Activated CD4-positive, alpha-beta memory T cell treated with anti-CD3 and anti-CD28 coated beads for 36 hours (primary cell): Measurements from ENCODE around the gene ZP2. TPM values are rescaled to one million over a fixed set of nuclear protein-coding genes. Genes with fewer than 3 reads are reported as not detected.
A peak's percentile ranks its signal among the peaks of the same experiment; 100 is the strongest.
"Not testable (repeated sequence)": the region's sequence is repeated elsewhere in the genome, so short reads cannot be mapped to it uniquely, and the experiment has no call there.

Experiments used
- CTCF ChIA-PET: fragments of 350-600 bp; sonication (Branson Sonifier 250); formaldehyde crosslinking; loops from one replicate; lab custom pipeline; 2021; ENCODE audit warnings: antibody characterized with exemption, inconsistent platforms; lab: Charles Lee
- POLR2A ChIA-PET: fragments of 350-600 bp; sonication (Branson Sonifier 250); formaldehyde crosslinking; loops from one replicate; lab custom pipeline; 2021; ENCODE audit warnings: antibody characterized with exemption; lab: Charles Lee
- DNase-seq: peaks from one replicate; pipeline ENCODE4 v3.0.0-alpha.2; 2020
- H3K27ac Mint-ChIP-seq: one replicate; pipeline ENCODE4 v1.8.0; 2021; ENCODE audit warnings: mixed read lengths
- H3K27me3 Mint-ChIP-seq: one replicate; pipeline ENCODE4 v1.8.0; 2021; ENCODE audit warnings: mixed read lengths
- H3K36me3 Mint-ChIP-seq: one replicate; pipeline ENCODE4 v1.8.0; 2021; ENCODE audit warnings: mixed read lengths
- H3K4me1 Mint-ChIP-seq: one replicate; pipeline ENCODE4 v1.8.0; 2021; ENCODE audit warnings: low read depth, mixed read lengths
- H3K4me3 Mint-ChIP-seq: one replicate; pipeline ENCODE4 v1.8.0; 2021; ENCODE audit warnings: mild to moderate bottlenecking, mixed read lengths
- H3K9me3 Mint-ChIP-seq: one replicate; pipeline ENCODE4 v1.8.0; 2021; ENCODE audit warnings: mixed read lengths
- intact Hi-C: fragments of 100-400 bp; cut with micrococcal nuclease; formaldehyde crosslinking; loops from one replicate; pipeline ENCODE4 v1.15.1; 2023
- total RNA-seq, 2 experiments: library from RNA; stranded (reverse); gene quantifications; one replicate each; pipeline ENCODE4 v1.2.3, GENCODE V29; 2021

The ZP2 gene
- total RNA-seq, 2 experiments from 2014 or later: not detected

- ChIA-PET POLR2A (no interaction called here), CTCF (interaction anchor here (0.7 to 4.2 kb wide), 6 partner anchors 8 to 1164 kb away, joined by 3 to 28 read pairs (median 3); no protein-coding TSS in a partner anchor)
- H3K36me3 Mint-ChIP-seq: no peaks in the 10 kb centered on the region
- peaks cover 22% of the 10 kb centered on the region for H3K4me1 Mint-ChIP-seq
- H3K4me3 Mint-ChIP-seq: no peak overlapping the region
- no peaks in the 10 kb centered on the region for H3K27me3 Mint-ChIP-seq
- intact Hi-C loops: loop anchor here (10.0 kb wide), 1 partner anchor 1168 kb away; no protein-coding TSS in a partner anchor
- DNase-seq: peak; percentile 12
- no peak overlapping the region for H3K27ac Mint-ChIP-seq
- no peaks in the 10 kb centered on the region for H3K9me3 Mint-ChIP-seq
Measured at GRCh38 chr16:21156767-21157467, 54.5 kb downstream of the ZP2 start.

- CTCF ChIA-PET: interaction anchor here (4.2 kb wide), 1 partner anchor 146 kb away, joined by 28 read pairs; no protein-coding TSS in a partner anchor
- H3K4me3 Mint-ChIP-seq, DNase-seq, H3K27me3 Mint-ChIP-seq, POLR2A ChIA-PET, H3K36me3 Mint-ChIP-seq, H3K27ac Mint-ChIP-seq, H3K9me3 Mint-ChIP-seq: not testable (repeated sequence)
- H3K4me1 Mint-ChIP-seq: peaks cover 22% of the 10 kb centered on the region
- intact Hi-C loops: loop anchor here (10.0 kb wide), 1 partner anchor 1169 kb away; no protein-coding TSS in a partner anchor
Measured at GRCh38 chr16:21156011-21156410, 55.4 kb downstream of the ZP2 start.

GRCh38 chr16:21153124-21153729, 58.1 kb downstream of the ZP2 start:
- H3K9me3 Mint-ChIP-seq, POLR2A ChIA-PET, H3K27ac Mint-ChIP-seq, H3K36me3 Mint-ChIP-seq, H3K4me3 Mint-ChIP-seq, H3K4me1 Mint-ChIP-seq, CTCF ChIA-PET, DNase-seq, H3K27me3 Mint-ChIP-seq: not testable (repeated sequence)
- intact Hi-C loops: loop anchor here (10.0 kb wide), 1 partner anchor 1172 kb away; no protein-coding TSS in a partner anchor

GRCh38 chr16:21152160-21153030, 59.0 kb downstream of the ZP2 start:
- H3K4me3 Mint-ChIP-seq, H3K9me3 Mint-ChIP-seq, CTCF ChIA-PET, POLR2A ChIA-PET, DNase-seq, H3K36me3 Mint-ChIP-seq, H3K27ac Mint-ChIP-seq, H3K4me1 Mint-ChIP-seq: not testable (repeated sequence)
- intact Hi-C loops: loop anchor here (10.0 kb wide), 1 partner anchor 1172 kb away; no protein-coding TSS in a partner anchor
- peaks cover 13% of the 10 kb centered on the region for H3K27me3 Mint-ChIP-seq

GRCh38 chr16:21150375-21151001, 60.9 kb downstream of the ZP2 start, which contains the start of gene DNAH3:
Gene DNAH3 (minus strand): TSS chr16:21150846. CDS start chr16:21150319, 527 bp downstream.
- ChIA-PET CTCF (no interaction called here), POLR2A (no interaction called here)
- Mint-ChIP-seq H3K4me3 (no peak within 1 kb of the TSS), H3K36me3 (no peaks in the 10 kb centered on the region), H3K9me3 (no peaks in the 10 kb centered on the region), H3K27me3 (peaks cover 15% of the 10 kb centered on the region), H3K4me1 (no peaks in the 10 kb centered on the region), H3K27ac (no peak within 1 kb of the TSS)
- DNase-seq: no peak
- intact Hi-C loops: loop anchor here (10.0 kb wide), 1 partner anchor 1174 kb away; no protein-coding TSS in a partner anchor

Other genes with a start within 250 kb of the ZP2 start
- gene DNAH3, start 60.7 kb downstream of the ZP2 start, total RNA-seq: not detected
- gene LDAF1, start 52.9 kb downstream of the ZP2 start, total RNA-seq: 10 to 100 TPM; 13.9 to 15.1 TPM
- gene ANKS4B, start 22.1 kb upstream of the ZP2 start, total RNA-seq: not detected
- gene CRYM, start 66.7 kb upstream of the ZP2 start, total RNA-seq: not detected